Loucy (cell line): Measurements from ENCODE around the gene GDNF.

Experiments
- CTCF ChIP-seq: fragments of 200-600 bp; sonication (generic); conservative IDR thresholded peaks from 2 replicates; pipeline ENCODE4 v1.5.1; 2014; ENCODE audit warnings: mild to moderate bottlenecking, antibody characterized with exemption, low read length
- EZH2phosphoT487 ChIP-seq: fragments of 200-600 bp; IDR thresholded peaks from 2 replicates; pipeline ENCODE4 v1.6.1; 2018; ENCODE audit warnings: antibody characterized with exemption, mild to moderate bottlenecking, moderate library complexity, borderline replicate concordance

DNA sequence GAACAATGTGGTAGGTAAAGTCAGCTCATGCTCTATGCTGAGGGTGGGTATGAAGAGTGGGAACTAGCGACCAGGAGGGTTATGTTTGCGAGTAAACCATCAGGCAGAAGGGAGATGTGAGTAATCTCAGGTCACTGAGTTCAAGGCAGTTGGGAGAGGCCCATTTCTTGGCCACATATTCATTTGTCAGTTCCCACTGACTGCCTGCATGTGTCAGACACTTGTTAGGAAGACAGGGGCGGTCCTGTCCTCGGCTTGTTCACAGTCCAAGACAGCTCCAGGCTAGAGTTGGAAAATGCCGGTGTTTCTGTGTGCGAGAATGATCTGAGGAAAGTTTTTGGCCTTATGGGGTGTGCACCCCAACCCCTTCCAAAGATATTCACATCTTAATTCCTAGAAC, 48.6 kb upstream of the GDNF start:
- TF ChIP-seq CTCF, result no peak
- TF ChIP-seq EZH2phosphoT487, result no peak
